HCT116 (cell line): ENCODE measurements around the gene ABLIM1. TPM values are rescaled to one million over a fixed set of nuclear protein-coding genes. Genes with fewer than 3 reads are reported as not detected.

Source experiments
- ATAC-seq: fragments of 200-7000 bp; cut with Tn5 transposase; 2 replicates; pipeline ENCODE4 v1.9.1; 2020; ENCODE audit warnings: mild to moderate bottlenecking, moderate library complexity
- BruUV-seq: library from RNA; stranded (reverse); fragments of 400-500 nt; replicated peaks from 2 replicates; lab custom pipeline; 2021; lab: Mats Ljungman, UMichigan
- CTCF ChIA-PET: fragments of 300-600 bp; sonication (Branson Sonifier 250); formaldehyde crosslinking; loops from one replicate; lab custom pipeline; 2021; ENCODE audit warnings: antibody characterized with exemption; lab: Charles Lee
- POLR2A ChIA-PET: fragments of 300-600, 350-600 bp; sonication (Branson Sonifier 250); formaldehyde crosslinking; loops from one replicate; lab custom pipeline; 2021; ENCODE audit warnings: antibody characterized with exemption; lab: Charles Lee
- RAD21 ChIA-PET, 2 experiments: fragments of 300-600 bp; sonication (Branson Sonifier 250); formaldehyde crosslinking; loops; one replicate each; lab custom pipeline; 2023; ENCODE audit warnings: low total read pairs in 2 of 2; ENCODE audit not compliant: uncharacterized antibody in 2 of 2, unreplicated experiment in 2 of 2, low non-redundant PET in 1 of 2; lab: Charles Lee
- DNase-seq: peaks from one replicate; pipeline ENCODE4 v3.0.0-alpha.2; 2010; ENCODE audit warnings: low read depth, low spot score
- H2AFZ ChIP-seq: fragments of 200-600 bp; shearing (Covaris generic), sonication (generic); 2 replicates; pipeline ENCODE4 v1.6.1; 2017; ENCODE audit warnings: low read depth, mixed run types, mixed read lengths, antibody characterized with exemption, low read length; ENCODE audit not compliant: poor library complexity, severe bottlenecking
- H3K27ac ChIP-seq: 2 replicates; pipeline ENCODE4 v1.5.1; 2012; ENCODE audit warnings: low read depth, low read length
- H3K27me3 ChIP-seq: fragments of 200-600 bp; sonication (generic); 2 replicates; pipeline ENCODE4 v1.6.1; 2016; ENCODE audit warnings: mixed run types, low read length, mixed read lengths; ENCODE audit not compliant: insufficient read depth
- H3K36me3 ChIP-seq, 2 experiments: fragments of 200-500 bp in 1 of 2; fragments of 200-600 bp in 1 of 2; sonication (Bioruptor generic) in 1 of 2; sonication (generic) in 1 of 2; 2 replicates each; pipeline versions ENCODE4 v1.5.1 to v1.6.1; 2014 to 2016; ENCODE audit warnings: low read length in 2 of 2, inconsistent platforms in 1 of 2, mixed read lengths in 1 of 2, mixed run types in 1 of 2; ENCODE audit not compliant: insufficient read depth in 2 of 2, control insufficient read depth in 1 of 2
- H3K4me1 ChIP-seq, 2 experiments: fragments of 200-600 bp in 1 of 2; sonication (generic) in 1 of 2; 2 replicates each; pipeline versions ENCODE4 v1.5.1 to v1.6.1; 2012 to 2017; ENCODE audit warnings: low read length in 2 of 2, inconsistent platforms in 1 of 2, mild to moderate bottlenecking in 1 of 2, mixed read lengths in 1 of 2, mixed run types in 1 of 2, moderate library complexity in 1 of 2; ENCODE audit not compliant: insufficient read depth in 2 of 2, control insufficient read depth in 1 of 2
- H3K4me2 ChIP-seq: fragments of 200-600 bp; sonication (generic); 2 replicates; pipeline ENCODE4 v1.6.1; 2017; ENCODE audit warnings: mixed run types, low read length, mixed read lengths
- H3K4me3 ChIP-seq, 2 experiments: fragments of 200-600 bp in 1 of 2; sonication (generic) in 1 of 2; replicated peaks in 1 of 2; 2 replicates each; pipeline ENCODE4 v1.5.1; 2011 to 2016; ENCODE audit warnings: low read length in 2 of 2, control low read depth in 1 of 2, low read depth in 1 of 2, mild to moderate bottlenecking in 1 of 2, mixed read lengths in 1 of 2, mixed run types in 1 of 2
- H3K79me2 ChIP-seq: fragments of 200-600 bp; sonication (generic); 2 replicates; pipeline ENCODE4 v1.6.1; 2017; ENCODE audit warnings: mild to moderate bottlenecking, mixed run types, low read length, moderate library complexity, mixed read lengths; ENCODE audit not compliant: insufficient read depth
- H3K9ac ChIP-seq: fragments of 200-600 bp; sonication (generic); 2 replicates; pipeline ENCODE4 v1.6.1; 2016; ENCODE audit warnings: low read length, mixed read lengths
- H3K9me2 ChIP-seq: fragments of 200-600 bp; sonication (generic), shearing (Covaris generic); 2 replicates; pipeline ENCODE4 v1.6.1; 2017; ENCODE audit warnings: mixed run types, mild to moderate bottlenecking, moderate library complexity; ENCODE audit not compliant: insufficient read depth
- H3K9me3 ChIP-seq, 2 experiments: fragments of 200-500 bp in 1 of 2; fragments of 200-600 bp in 1 of 2; sonication (Bioruptor generic) in 1 of 2; sonication (generic) in 1 of 2; 2 replicates each; pipeline ENCODE4 v1.6.1; 2014 to 2017; ENCODE audit warnings: low read length in 2 of 2, mixed read lengths in 2 of 2, inconsistent platforms in 1 of 2, low read depth in 1 of 2, mild to moderate bottlenecking in 1 of 2, mixed run types in 1 of 2, moderate library complexity in 1 of 2; ENCODE audit not compliant: control insufficient read depth in 1 of 2, insufficient read depth in 1 of 2
- H4K20me1 ChIP-seq: fragments of 200-600 bp; sonication (generic), shearing (Covaris generic); 2 replicates; pipeline ENCODE4 v1.6.1; 2017; ENCODE audit warnings: mixed run types, mild to moderate bottlenecking, moderate library complexity; ENCODE audit not compliant: insufficient read depth
- CBX3 ChIP-seq: IDR thresholded peaks from 2 replicates; pipeline ENCODE4 v1.6.1; 2012; ENCODE audit warnings: low read depth
- CEBPB ChIP-seq: IDR thresholded peaks from 2 replicates; pipeline ENCODE4 v1.6.1; 2012; ENCODE audit warnings: low read depth
- ELF1 ChIP-seq: IDR thresholded peaks from 2 replicates; pipeline ENCODE4 v1.6.1; 2012; ENCODE audit warnings: low read depth, borderline replicate concordance
- RAD21 ChIP-seq: IDR thresholded peaks from 2 replicates; pipeline ENCODE4 v1.6.1; 2012; ENCODE audit warnings: low read depth, mild to moderate bottlenecking
- SRF ChIP-seq: IDR thresholded peaks from 2 replicates; pipeline ENCODE4 v1.6.1; 2012; ENCODE audit warnings: low read depth
- intact Hi-C: fragments of 100-400 bp; cut with micrococcal nuclease; formaldehyde crosslinking; loops from 2 replicates; pipeline ENCODE4 v1.10.0; 2022
- total RNA-seq: library from RNA; stranded (reverse); gene quantifications from one replicate; pipeline ENCODE4 v1.2.1, GENCODE V29; 2021; ENCODE audit not compliant: unreplicated experiment
- TF ChIP-seq, protein P1 (sequence below): IDR thresholded peaks from 2 replicates; pipeline ENCODE4 v1.6.1; 2012
- TF ChIP-seq, protein P2 (sequence below): IDR thresholded peaks from 2 replicates; pipeline ENCODE4 v1.6.1; 2012; ENCODE audit warnings: low read depth
- TF ChIP-seq, protein P3 (sequence below), 3 experiments: fragments of 200-600 bp in 1 of 3; sonication (generic) in 1 of 3; IDR thresholded peaks in 2 of 3; conservative IDR thresholded peaks in 1 of 3; 2 replicates each; pipeline ENCODE4 v1.5.1; 2012 to 2017; ENCODE audit warnings: low read depth in 2 of 3, low read length in 2 of 3, antibody characterized with exemption in 1 of 3, borderline replicate concordance in 1 of 3, control low read depth in 1 of 3, mild to moderate bottlenecking in 1 of 3, mixed read lengths in 1 of 3, mixed run types in 1 of 3, moderate library complexity in 1 of 3; ENCODE audit not compliant: insufficient read depth in 1 of 3

ABLIM1 gene
- total RNA-seq, 1 experiment from 2014 or later: 96.2 TPM

DNA sequence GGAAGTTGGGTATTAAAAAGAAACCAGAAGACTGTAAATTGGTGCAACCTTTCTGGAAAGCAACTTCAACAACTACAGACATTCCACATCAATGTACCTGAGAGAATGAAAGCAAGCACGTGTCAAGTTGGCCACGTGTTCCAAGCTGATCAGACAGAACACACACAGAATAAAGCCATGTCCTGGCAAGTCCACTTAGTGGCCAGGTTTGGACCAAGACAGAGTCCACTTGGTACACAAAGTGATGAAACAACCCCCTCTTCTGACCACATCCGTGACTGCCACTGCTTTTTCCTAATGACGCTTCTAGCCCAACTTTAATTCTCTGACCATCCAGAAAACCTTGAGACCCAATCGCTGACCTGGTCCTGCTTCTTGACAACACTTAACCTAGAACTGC, 109.4 kb downstream of the ABLIM1 start:
- CTCF ChIA-PET: interaction anchor here (0.6 to 7.0 kb wide), 11 partner anchors 76 to 581 kb away, joined by 3 to 96 read pairs (median 11); no protein-coding TSS in a partner anchor
- Histone ChIP-seq H3K27ac (no peak overlapping the region), H2AFZ (no peak overlapping the region), H3K4me3 (no peak overlapping the region), H3K79me2 (no peaks in the 10 kb centered on the region)
- peak; percentile 56 for DNase-seq
- intact Hi-C loops: loop anchor here (1.0 kb wide), 2 partner anchors 77 to 244 kb away; no protein-coding TSS in a partner anchor
- BruUV-seq: no TSS peak
- POLR2A ChIA-PET: interaction anchor here (1.0 to 1.1 kb wide), 2 partner anchors 77 to 245 kb away, joined by 3 read pairs; no protein-coding TSS in a partner anchor
- TF ChIP-seq CEBPB (no peak), SRF (no peak), RAD21 (peak; percentile 98), ELF1 (no peak), CBX3 (no peak)
- TF ChIP-seq, protein P1, sequence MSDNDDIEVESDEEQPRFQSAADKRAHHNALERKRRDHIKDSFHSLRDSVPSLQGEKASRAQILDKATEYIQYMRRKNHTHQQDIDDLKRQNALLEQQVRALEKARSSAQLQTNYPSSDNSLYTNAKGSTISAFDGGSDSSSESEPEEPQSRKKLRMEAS: 0 out of 2 replicates have a peak, but pooled peaks have one; percentile 34
- TF ChIP-seq, protein P2, sequence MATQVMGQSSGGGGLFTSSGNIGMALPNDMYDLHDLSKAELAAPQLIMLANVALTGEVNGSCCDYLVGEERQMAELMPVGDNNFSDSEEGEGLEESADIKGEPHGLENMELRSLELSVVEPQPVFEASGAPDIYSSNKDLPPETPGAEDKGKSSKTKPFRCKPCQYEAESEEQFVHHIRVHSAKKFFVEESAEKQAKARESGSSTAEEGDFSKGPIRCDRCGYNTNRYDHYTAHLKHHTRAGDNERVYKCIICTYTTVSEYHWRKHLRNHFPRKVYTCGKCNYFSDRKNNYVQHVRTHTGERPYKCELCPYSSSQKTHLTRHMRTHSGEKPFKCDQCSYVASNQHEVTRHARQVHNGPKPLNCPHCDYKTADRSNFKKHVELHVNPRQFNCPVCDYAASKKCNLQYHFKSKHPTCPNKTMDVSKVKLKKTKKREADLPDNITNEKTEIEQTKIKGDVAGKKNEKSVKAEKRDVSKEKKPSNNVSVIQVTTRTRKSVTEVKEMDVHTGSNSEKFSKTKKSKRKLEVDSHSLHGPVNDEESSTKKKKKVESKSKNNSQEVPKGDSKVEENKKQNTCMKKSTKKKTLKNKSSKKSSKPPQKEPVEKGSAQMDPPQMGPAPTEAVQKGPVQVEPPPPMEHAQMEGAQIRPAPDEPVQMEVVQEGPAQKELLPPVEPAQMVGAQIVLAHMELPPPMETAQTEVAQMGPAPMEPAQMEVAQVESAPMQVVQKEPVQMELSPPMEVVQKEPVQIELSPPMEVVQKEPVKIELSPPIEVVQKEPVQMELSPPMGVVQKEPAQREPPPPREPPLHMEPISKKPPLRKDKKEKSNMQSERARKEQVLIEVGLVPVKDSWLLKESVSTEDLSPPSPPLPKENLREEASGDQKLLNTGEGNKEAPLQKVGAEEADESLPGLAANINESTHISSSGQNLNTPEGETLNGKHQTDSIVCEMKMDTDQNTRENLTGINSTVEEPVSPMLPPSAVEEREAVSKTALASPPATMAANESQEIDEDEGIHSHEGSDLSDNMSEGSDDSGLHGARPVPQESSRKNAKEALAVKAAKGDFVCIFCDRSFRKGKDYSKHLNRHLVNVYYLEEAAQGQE: no peak
- TF ChIP-seq, protein P3, sequence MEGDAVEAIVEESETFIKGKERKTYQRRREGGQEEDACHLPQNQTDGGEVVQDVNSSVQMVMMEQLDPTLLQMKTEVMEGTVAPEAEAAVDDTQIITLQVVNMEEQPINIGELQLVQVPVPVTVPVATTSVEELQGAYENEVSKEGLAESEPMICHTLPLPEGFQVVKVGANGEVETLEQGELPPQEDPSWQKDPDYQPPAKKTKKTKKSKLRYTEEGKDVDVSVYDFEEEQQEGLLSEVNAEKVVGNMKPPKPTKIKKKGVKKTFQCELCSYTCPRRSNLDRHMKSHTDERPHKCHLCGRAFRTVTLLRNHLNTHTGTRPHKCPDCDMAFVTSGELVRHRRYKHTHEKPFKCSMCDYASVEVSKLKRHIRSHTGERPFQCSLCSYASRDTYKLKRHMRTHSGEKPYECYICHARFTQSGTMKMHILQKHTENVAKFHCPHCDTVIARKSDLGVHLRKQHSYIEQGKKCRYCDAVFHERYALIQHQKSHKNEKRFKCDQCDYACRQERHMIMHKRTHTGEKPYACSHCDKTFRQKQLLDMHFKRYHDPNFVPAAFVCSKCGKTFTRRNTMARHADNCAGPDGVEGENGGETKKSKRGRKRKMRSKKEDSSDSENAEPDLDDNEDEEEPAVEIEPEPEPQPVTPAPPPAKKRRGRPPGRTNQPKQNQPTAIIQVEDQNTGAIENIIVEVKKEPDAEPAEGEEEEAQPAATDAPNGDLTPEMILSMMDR (IDR thresholded peaks at IDR 0.05 in 2 of 3, conservative IDR thresholded peaks at IDR 0.05 in 1 of 3; ENCODE audit: borderline replicate concordance in 1 of 3, insufficient read depth in 1 of 3, low read depth in 2 of 3, low read length in 2 of 3): peak; percentile 58 to 96 (median 70)
- TF ChIP-seq, all 23 proteins: peak for 3
- Histone ChIP-seq H3K9me2 (no peaks in the 10 kb centered on the region; the same call in 1 of the 2 replicates), H3K36me3 (no peaks in the 10 kb centered on the region), H3K4me2 (no peak overlapping the region), H4K20me1 (no peaks in the 10 kb centered on the region), H3K9me3 (no peaks in the 10 kb centered on the region), H3K9ac (no peak overlapping the region), H3K27me3 (no peaks in the 10 kb centered on the region), H3K4me1 (peaks cover 10 to 12% of the 10 kb centered on the region in 2 experiments; a peak in 2 of 4 replicates)
- ATAC-seq: peak; percentile 86
- RAD21 ChIA-PET: interaction anchor here (1.1 to 4.5 kb wide), 5 partner anchors 77 to 245 kb away, joined by 4 to 23 read pairs (median 7); no protein-coding TSS in a partner anchor
